ENCODE data around the gene COPS7B.

Gene COPS7B

GRCh38 chr2:231791107-231791506 is 4.9 kb downstream of the COPS7B start:
- TF ChIP-seq CTCF (IDR thresholded peaks at IDR 0.05; ENCODE audit: insufficient read depth, low read depth, low read length, missing control alignments): no peak
- no peak overlapping the region for H3K4me3 ChIP-seq (ENCODE audit: low read depth, low read length)
- DNase-seq (ENCODE audit: low read depth): no peak

DNA sequence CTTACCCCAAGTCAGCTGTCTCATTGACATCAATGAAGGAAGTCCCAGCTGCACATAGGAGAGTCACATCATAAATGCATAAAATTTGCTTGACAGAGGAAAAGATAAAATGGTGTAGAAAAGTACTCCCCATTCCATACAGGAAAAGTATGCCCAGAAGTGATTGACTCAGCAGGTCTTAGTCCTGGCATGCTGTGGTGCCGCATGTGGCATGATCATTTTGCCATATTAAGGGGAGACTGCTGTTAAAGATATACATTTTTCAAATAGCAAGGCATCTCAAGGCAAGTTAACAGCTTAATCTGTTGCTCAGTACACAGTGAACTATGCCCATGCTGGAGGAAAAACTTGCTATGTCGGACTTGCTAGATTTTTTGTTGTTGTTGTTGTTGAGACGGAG is 8.1 kb downstream of the COPS7B start:
- DNase-seq (ENCODE audit: low read depth): no peak
- no peak overlapping the region for H3K4me3 ChIP-seq (ENCODE audit: low read depth, low read length)
- no peak for TF ChIP-seq CTCF (IDR thresholded peaks at IDR 0.05; ENCODE audit: insufficient read depth, low read depth, low read length, missing control alignments)

GRCh38 chr2:231795525-231796327 is 9.5 kb downstream of the COPS7B start:
- DNase-seq (ENCODE audit: low read depth): no peak
- no peak overlapping the region for H3K4me3 ChIP-seq (ENCODE audit: low read depth, low read length)

DNA sequence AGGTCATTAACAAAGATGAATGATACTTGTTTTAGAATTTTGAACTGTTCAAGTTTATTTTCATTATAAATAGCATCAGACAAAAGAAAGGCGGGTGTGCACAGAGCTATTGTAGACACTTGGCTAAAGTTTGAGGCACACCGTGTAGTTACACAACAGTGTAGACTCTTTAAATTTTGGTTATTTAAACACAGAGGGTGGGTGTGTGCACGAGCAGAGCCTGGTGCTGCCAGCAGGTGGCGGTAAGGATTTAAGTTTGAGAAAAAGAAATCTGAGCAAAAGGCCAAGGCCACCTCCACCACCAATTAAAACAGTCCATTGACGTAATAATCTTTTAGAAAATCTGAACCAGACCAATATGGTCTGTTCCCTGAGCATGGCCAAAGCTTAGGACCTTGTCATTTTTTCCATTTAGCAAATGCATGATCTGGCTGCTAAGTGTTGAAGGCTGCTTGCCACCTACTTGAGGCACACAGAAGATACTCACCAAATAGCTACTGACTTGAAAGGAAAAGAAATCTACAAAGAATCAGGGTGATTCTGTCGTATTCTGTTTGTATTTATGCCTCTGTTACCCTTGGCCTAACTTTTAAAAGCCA is 14.3 kb downstream of the COPS7B start:
- H3K4me3 ChIP-seq (ENCODE audit: low read depth, low read length): no peak overlapping the region
- peak; percentile 44 for DNase-seq (ENCODE audit: low read depth)
- TF ChIP-seq CTCF (IDR thresholded peaks at IDR 0.05; ENCODE audit: insufficient read depth, low read depth, low read length, missing control alignments): peak; percentile 65

More at GRCh38 chr2:231795525-231796327, 9.5 kb downstream of the COPS7B start:
- TF ChIP-seq CTCF (IDR thresholded peaks at IDR 0.05; ENCODE audit: insufficient read depth, low read depth, low read length, missing control alignments): no peak

- no peak for TF ChIP-seq CTCF (IDR thresholded peaks at IDR 0.05; ENCODE audit: insufficient read depth, low read depth, low read length, missing control alignments)
- H3K4me3 ChIP-seq (ENCODE audit: low read depth, low read length): no peak overlapping the region
- DNase-seq (ENCODE audit: low read depth): no peak
Observed at GRCh38 chr2:231803501-231804138, 17.4 kb downstream of the COPS7B start.

DNA sequence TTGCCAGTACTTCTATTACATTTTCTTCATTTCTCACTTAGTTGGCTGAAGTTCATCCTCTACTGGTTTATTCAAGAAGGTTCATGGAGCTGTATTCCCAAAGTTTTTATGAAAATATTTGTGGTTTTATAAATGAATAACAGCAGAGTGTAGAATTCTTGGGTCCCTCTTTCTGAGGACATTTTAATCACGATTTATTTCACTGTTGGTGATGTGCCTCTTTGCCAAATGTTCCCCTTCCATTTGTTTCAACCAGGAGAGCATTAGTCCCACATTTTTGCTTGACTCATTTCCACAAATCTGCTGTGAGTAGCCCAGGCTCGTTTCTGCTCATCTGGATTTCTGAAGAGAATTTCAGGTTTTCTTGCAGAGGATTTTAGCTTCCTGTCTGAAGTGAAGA is 20.8 kb downstream of the COPS7B start:
- H3K4me3 ChIP-seq (ENCODE audit: low read depth, low read length): no peak overlapping the region
- TF ChIP-seq CTCF (IDR thresholded peaks at IDR 0.05; ENCODE audit: insufficient read depth, low read depth, low read length, missing control alignments): no peak
- no peak for DNase-seq (ENCODE audit: low read depth)

Measured in GM12865 (cell line).